Measurements from ENCODE around the gene PCGF1.
"Not testable (repeated sequence)": the region's sequence is repeated elsewhere in the genome, so short reads cannot be mapped to it uniquely, and the experiment has no call there.

Gene PCGF1

DNA sequence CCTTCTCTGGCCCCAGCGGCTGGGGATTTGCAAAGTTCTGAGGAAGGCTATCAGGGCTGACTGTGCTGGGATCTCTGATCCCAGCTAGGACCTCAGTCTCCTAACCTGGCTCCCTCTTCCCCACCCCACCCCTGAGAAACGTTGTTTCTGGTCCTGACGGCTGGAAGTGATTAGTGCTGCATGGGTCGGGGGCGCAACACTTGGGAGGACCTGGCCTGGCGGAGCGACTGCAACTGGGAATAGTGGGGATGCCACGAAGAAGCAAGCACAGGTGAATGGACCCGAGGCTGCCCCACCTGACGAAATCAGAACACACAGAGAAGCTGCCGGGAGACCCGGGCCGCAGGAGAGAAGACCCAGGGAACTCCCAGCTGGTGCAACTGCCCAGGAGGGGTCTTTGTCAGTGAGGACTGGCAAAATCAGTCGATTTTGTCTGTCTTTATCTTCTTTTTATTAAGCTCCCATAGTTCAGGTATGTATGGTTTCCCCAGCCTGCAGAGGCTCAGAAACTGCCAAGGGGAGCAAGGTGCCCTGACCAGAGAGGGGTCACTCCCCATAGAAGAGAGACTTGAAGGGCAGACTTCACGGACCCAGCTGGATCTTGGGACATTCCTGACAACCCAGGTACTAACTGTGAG, 7.4 kb downstream of the PCGF1 start:
- in situ Hi-C loops (cut with HindIII; ENCODE audit: low sequenced_read_pairs): no loop called here

GRCh38 chr2:74499267-74499939, 8.1 kb downstream of the PCGF1 start, which contains the start of gene LBX2:
LBX2 (minus strand) TSS chr2:74499603; CDS start chr2:74499537, 66 bp downstream.
- in situ Hi-C loops (cut with HindIII; ENCODE audit: low sequenced_read_pairs): no loop called here

DNA sequence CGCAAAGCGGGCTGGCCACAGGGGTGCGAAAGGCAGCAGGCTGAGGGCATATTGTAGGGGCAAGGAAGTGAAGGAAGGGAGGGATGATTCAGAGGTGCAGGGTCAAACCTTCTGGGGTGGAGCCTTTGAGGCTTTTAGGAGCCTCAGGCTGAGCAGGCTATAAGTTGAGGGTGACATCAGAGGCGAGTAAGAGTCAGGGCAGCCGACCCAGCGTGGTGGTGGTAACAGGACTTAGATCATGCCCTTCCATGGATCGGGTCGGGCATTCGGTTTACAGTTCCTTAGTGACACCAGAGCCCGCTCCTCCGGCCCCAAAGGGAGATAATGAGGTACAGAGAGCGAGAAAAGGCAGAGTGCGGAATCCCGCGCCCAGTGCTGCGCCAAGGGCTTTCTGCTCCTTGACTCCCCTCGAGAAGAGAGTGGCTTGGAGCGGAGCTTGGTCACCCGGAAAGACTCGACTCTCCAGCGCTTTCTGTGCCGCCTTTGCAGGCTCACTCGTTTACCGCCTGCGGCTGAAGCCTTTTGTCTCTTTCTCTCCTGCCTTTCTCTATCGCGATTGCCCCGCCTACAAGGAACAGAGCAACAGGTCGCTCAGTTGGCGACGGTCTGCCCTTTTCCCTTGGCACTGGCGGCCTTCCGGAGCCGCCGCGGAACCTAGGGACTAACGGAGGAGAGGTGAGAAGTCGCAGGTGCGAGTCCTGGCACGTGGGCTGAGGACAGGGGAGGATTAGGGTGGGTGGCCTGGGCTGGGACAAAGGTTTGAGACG, 8.8 kb downstream of the PCGF1 start:
- in situ Hi-C loops (cut with HindIII; ENCODE audit: low sequenced_read_pairs): no loop called here

DNA sequence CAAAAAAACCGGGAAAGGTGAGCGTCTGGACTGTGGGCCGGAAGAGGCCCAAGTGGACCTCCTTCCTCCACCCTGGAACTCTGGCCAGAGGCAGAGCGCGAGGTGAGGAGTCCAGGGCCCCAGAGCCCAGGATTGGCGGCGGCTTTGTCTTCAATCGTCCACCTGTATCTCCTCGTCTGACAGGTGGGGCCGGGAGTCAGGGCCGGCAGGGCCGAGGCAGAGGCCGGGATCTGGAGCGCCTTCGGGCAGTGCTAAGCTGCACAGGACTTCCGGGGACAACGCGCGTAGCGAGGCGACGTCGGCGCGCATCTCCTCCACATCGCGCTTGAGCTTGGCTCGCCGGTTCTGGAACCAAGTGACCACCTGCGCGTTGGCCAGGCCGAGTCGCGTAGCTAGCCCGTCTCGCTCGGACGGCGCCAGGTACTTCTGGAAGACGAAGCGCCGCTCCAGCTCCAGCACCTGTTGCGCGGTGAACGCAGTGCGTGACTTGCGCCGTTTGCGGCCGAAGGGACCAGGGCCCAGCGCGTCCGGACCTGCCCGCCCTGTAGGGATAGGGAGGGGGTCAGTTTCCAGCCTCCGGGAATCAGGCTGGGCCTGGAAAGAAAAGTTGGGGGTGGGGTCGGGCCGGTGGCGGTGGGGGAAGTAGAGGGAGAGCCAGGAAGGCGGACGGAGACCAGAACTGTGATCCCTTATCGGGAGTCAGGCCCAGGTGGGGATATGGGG, 9.6 kb downstream of the PCGF1 start:
- in situ Hi-C loops (cut with HindIII; ENCODE audit: low sequenced_read_pairs): no loop called here

DNA sequence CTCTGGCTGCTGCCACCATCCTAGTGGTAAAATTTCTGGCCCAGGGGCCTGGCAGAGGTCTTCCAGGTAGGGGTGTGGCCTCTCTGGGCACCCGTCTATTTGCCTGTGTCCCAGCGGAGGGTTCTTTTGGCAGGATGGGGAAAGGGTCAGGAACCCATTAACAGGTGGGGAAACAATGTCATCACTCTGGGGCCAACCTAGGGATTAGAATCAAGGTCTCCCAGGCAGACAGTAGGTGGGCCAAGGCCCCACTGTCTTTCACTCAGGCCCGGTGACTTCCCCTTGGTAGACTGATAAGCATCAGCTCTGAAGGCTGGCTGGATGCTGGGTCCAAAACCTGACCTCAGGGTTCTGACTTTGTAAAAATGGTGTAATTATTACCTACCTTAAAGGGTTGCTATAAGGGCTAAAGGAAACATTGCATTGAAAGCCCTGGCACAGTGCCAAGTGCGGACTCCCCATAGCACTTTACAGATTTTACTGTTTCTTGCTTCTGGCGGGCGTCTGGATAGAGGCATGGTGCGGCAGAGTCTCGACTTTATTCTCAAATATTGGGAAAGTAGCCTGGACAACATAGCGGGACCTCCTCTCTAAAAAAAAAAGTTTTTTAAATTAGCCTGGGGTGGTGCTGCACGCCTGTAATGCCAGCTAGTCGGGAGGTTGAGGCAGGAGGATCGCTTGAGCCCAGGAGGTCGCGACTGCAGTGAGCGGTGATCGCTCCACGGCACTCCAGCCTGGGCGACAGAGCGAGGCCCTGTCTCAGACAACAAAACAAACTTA, 10.3 kb downstream of the PCGF1 start:
- in situ Hi-C loops (cut with HindIII; ENCODE audit: low sequenced_read_pairs): no loop called here

DNA sequence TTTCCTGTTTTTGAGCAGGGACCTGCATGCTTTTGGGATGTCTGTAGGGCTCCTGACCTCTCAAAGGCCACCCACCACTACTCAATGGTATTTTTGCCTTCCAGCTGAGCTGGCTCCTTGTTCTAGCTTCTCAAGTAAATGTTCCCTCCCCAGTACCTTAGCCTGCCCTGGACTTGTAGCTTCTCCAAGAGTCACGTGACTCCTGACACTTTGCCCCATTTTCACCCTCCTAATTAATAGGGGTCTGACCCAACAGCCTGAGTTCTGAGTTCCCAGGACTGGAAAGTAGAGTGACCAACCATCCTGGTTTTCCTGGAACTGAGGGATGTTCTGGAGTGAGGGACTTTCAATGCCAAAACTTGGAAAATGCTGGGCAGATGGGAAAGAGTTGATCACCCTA, 12.1 kb downstream of the PCGF1 start:
- in situ Hi-C loops (cut with HindIII; ENCODE audit: low sequenced_read_pairs): no loop called here

DNA sequence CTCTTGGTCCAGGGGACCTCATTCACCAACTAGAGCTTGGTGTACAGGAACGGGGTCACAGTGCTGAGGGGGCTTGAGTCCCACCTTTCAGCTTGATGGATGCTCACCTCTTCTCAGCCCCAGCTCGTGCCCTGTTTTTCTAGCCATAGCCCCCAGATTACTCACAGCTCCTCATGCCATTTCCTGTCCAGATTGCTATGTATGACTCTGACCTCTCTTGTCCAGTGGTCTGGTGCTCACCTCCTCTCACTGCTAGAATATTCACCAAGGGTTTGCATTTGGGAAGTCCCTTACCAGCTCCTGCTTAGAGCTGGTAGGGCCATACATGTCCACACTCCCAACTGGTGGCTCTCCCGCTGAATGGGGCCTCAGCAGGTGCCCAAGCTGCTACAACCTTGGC, 13.9 kb downstream of the PCGF1 start:
- in situ Hi-C loops (cut with HindIII; ENCODE audit: low sequenced_read_pairs): no loop called here

DNA sequence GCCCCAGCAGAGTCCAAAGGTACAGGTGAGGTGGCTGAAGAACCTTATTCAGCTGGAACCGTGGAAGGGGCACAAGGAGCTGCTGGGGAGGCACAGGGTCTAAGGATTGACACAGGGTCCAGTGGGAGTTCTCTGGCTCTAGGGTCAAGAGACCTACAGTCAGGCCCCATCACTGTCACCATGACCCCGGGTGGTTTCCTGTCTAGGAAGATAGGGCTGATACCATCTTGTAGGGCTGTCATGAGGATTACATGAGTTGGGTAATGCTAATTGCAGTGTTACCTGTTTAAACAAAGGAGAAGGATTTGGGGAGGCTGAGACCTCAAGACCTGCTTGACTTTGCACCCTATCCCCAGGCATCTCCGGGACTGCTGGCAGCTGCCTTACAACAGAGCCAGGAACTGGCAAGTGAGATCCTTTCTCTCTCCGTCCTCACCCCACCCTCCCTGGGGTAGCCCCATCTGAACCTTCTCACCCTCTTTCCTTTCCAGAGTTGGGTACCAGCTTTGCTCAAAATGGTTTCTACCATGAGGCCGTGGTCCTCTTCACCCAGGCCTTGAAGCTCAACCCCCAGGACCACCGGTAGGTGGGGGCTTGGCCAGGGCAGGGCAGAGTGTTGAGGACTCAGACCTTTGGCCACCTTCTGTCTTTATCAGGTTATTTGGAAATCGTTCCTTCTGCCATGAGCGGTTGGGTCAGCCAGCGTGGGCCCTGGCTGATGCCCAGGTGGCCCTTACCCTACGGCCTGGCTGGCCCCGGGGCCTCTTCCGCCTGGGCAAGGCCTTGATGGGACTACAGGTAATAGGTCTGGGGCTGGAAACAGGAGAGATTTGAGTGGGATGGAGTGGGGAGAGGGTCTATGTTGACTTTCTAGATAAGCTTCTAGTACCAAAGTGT, 15.6 kb downstream of the PCGF1 start:
- in situ Hi-C loops (cut with HindIII; ENCODE audit: low sequenced_read_pairs): no loop called here

DNA sequence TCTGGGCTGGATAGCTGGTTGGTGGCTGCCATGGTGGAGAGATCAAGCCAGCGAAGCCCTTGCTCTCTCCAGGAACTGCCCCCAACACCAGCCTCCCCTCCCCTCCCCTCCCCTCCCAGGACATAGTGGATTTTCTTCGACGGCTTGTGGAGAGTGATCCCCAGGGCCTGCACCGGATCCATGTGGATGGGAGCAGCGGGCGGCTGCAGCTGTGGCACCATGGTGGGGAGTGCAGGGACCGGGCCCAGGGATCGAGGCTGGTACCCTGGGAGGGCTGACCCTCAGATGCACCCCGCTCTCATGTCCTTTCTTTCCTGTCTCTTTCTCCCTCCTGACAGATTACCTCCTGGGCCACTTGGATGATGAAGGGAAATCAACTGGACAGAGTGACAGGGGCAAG, 17.6 kb downstream of the PCGF1 start:
- in situ Hi-C loops (cut with HindIII; ENCODE audit: low sequenced_read_pairs): no loop called here

DNA sequence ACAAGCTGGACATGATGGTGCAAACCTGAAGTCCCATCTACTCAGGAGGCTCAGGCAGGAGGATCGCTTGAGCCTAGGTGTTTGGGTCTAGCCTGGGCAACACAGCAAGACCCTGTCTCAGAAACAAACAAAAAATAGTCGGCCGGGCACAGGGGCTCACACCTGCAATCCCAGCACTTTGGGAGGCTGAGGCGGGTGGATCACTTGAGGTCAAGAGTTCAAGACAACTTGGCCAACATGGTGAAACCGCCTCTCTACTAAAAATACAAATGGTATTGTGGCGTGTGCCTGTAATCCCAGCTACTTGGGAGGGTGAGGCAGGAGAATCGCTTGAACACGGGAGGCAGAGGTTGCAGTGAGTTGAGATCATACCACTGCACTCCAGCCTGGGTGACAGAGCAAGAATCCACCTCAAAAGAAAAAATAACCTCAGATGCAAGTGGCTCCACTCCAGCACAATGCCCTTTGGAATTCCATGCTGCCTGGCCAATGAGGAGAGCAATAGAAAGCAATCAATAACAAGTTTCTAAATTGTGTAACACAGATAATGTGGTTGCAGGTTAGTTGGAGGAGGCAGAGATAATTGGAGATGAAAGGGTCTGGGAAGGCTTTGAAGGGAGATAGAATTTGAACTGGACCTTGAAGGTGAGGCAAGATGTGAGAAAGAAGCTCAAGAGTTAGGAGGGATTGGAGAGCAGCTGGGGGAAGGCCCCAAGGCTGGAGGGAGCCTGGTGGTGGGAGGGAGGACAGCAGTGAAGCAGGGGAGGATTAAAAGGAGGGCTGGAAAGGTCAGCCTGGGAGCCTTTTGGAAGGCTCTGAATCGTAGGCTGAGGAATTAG, 18.6 kb downstream of the PCGF1 start:
- in situ Hi-C loops (cut with HindIII; ENCODE audit: low sequenced_read_pairs): no loop called here

GRCh38 chr2:74486141-74486540, 21.4 kb downstream of the PCGF1 start:
- in situ Hi-C loops (cut with HindIII; ENCODE audit: low sequenced_read_pairs): no loop called here

- in situ Hi-C loops (cut with HindIII; ENCODE audit: low sequenced_read_pairs): not testable (repeated sequence)
These were observed 23.8 kb downstream of the PCGF1 start for GRCh38 chr2:74483675-74484164.

GRCh38 chr2:74482801-74483674, 24.5 kb downstream of the PCGF1 start, which contains the start of the genes CCDC142 and TTC31:
CCDC142 (minus strand) TSS chr2:74482998; CDS start chr2:74482837, 161 bp downstream.
TTC31 (plus strand) TSS chr2:74483081; CDS start chr2:74483096, 15 bp downstream.
- in situ Hi-C loops (cut with HindIII; ENCODE audit: low sequenced_read_pairs): no loop called here

- in situ Hi-C loops (cut with HindIII; ENCODE audit: low sequenced_read_pairs): no loop called here
These were observed 25.3 kb downstream of the PCGF1 start for GRCh38 chr2:74481961-74482800.

GRCh38 chr2:74481431-74481830, 26.1 kb downstream of the PCGF1 start:
- in situ Hi-C loops (cut with HindIII; ENCODE audit: low sequenced_read_pairs): no loop called here

DNA sequence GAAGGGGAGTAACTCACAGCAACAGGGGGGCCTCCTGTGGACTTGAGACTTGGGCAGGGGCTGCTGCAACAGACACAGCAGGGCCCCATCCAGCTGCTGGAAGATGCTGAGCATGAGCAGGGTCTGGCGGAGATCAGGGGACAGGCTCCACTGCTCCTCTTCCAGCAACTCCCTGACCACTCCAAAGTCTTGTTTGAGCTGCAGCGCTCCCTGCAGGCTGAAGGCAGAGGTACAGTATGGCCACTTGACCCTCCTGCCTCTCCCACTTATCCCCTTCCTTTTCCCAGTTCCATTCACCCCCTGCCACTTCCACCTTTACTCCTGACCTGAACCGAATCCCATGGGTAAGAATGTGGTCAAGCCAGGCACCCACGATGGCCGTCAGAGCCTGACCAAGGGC, 32.6 kb downstream of the PCGF1 start:
- in situ Hi-C loops (cut with HindIII; ENCODE audit: low sequenced_read_pairs): no loop called here

Measured in DLD1 (cell line).